ENCODE data around the gene GULP1. TPM values are rescaled to one million over a fixed set of nuclear protein-coding genes. Genes with fewer than 3 reads are reported as not detected.

Gene GULP1
- total and polyA plus RNA-seq, 2 of the 4 experiments (the other 2 are of a cell fraction), result 24.4 to 40.1 TPM

DNA sequence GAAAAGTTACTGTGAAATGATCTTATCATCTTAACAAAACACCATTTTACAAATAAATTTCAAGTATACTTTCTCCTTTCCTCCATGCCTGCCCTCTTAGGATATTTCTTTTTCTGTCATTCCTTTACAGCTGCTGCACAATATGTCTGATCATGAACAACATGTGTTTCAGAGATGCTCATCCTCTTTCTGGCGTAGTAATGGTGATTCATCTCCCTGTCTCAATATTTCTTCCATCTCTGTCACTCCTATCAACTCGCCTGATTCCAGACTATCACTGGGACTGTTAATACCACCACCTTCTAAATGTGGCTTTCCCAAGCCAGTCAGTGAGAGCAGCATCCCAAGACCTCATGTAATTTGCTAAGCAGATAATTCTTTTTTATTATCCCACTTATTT lies 290.5 kb downstream of the GULP1 start:
- Histone ChIP-seq H3K56ac (ENCODE audit: extremely low read depth, insufficient read depth, low read length) (no peak overlapping the region), H3K4me2 (ENCODE audit: low read depth, low read length) (no peak overlapping the region), H4K20me1 (ENCODE audit: insufficient read depth, low read length) (no peaks in the 10 kb centered on the region), H2BK20ac (ENCODE audit: low read depth, low read length) (no peak overlapping the region), H3K9ac (ENCODE audit: low read depth, low read length) (no peak overlapping the region), H3K9me1 (ENCODE audit: insufficient read depth, low read length) (no peaks in the 10 kb centered on the region), H3K4me1 (ENCODE audit: control insufficient read depth, insufficient read depth, low read length) (no peaks in the 10 kb centered on the region), H3K4ac (ENCODE audit: low read depth, low read length) (no peak overlapping the region), H2AK5ac (ENCODE audit: low read depth, low read length) (no peak overlapping the region), H3K27ac (ENCODE audit: insufficient read depth, low read length) (no peak overlapping the region), H3K79me1 (ENCODE audit: low read depth in 1 of 2, low read length in 2 of 2) (no peaks in the 10 kb centered on the region), H3K27me3 (ENCODE audit: control insufficient read depth, insufficient read depth, low read length) (no peaks in the 10 kb centered on the region), H4K91ac (ENCODE audit: insufficient read depth, low read depth, low read length) (no peak overlapping the region), H2BK5ac (ENCODE audit: low read depth, low read length, poor library complexity, severe bottlenecking) (no peak overlapping the region), H3K36me3 (ENCODE audit: control insufficient read depth, insufficient read depth, low read length) (no peaks in the 10 kb centered on the region), H2AK9ac (replicated peaks; ENCODE audit: low read depth, low read length, poor library complexity) (no peak overlapping the region), H3K4me3 (ENCODE audit: insufficient read depth, low read depth, low read length) (no peak overlapping the region), H3K9me3 (ENCODE audit: control insufficient read depth, insufficient read depth, low read length) (no peaks in the 10 kb centered on the region), H3K23ac (ENCODE audit: low read depth, low read length) (no peak overlapping the region), H4K8ac (ENCODE audit: low read depth in 2 of 2, low read length in 2 of 2) (no peak overlapping the region), H4K5ac (ENCODE audit: low read depth, low read length) (no peak overlapping the region), H3K18ac (ENCODE audit: low read depth, low read length) (no peak overlapping the region), H3K14ac (replicated peaks; ENCODE audit: low read depth, low read length) (no peak overlapping the region), H2AFZ (replicated peaks; ENCODE audit: low read length, poor library complexity) (no peak overlapping the region), H2BK120ac (ENCODE audit: low read depth, low read length) (no peak overlapping the region), H2BK15ac (ENCODE audit: low read depth, low read length) (no peak overlapping the region)
- in situ Hi-C loops (cut with MboI; ENCODE audit: low sequenced_read_pairs), result no loop called here
- no peak for TF ChIP-seq RCOR1 (IDR thresholded peaks at IDR 0.05; ENCODE audit: insufficient replicate concordance, low read length)
- no TSS peak for BruUV-seq (replicated peaks)
- ATAC-seq (ENCODE audit: low read depth) (no peak), DNase-seq (no peak)
- WGBS, 2 experiments (ENCODE audit: extremely low coverage in 2 of 2, insufficient read length in 1 of 2), result 100% methylated on average over 1 of the region's 2 CpGs; no CpG with 5 or more reads in 1 of the 2 experiments
- intact Hi-C loops (cut with micrococcal nuclease), result no loop called here
- POLR2A ChIA-PET (ENCODE audit: unreplicated experiment), result no interaction called here
- CTCF ChIA-PET, result no interaction called here
- dilution Hi-C loops (cut with HindIII; ENCODE audit: low sequenced_read_pairs, unreplicated experiment), result no loop called here
